NB4 (cell line): ENCODE measurements around the gene SLC51A.
A peak's percentile ranks its signal among the peaks of the same experiment; 100 is the strongest.

Experiments used
- DNase-seq: peaks from one replicate; pipeline ENCODE4 v3.0.0; 2010; ENCODE audit warnings: low read depth
- H3K4me3 ChIP-seq: one replicate; pipeline ENCODE4 v1.5.1; 2011; ENCODE audit warnings: mild to moderate bottlenecking, low read depth, low read length, moderate library complexity
- MYC ChIP-seq: IDR thresholded peaks from 2 replicates; pipeline ENCODE4 v1.6.1; 2011; ENCODE audit warnings: low read depth, low read length
- POLR2A ChIP-seq: IDR thresholded peaks from 2 replicates; pipeline ENCODE4 v1.6.1; 2011; ENCODE audit warnings: mild to moderate bottlenecking; ENCODE audit not compliant: insufficient read length; ENCODE audit errors: extremely low read depth
- TF ChIP-seq, protein P1 (sequence below): IDR thresholded peaks from one replicate; pipeline ENCODE4 v1.5.1; 2012; ENCODE audit warnings: low read depth, low read length
- TF ChIP-seq, protein P2 (sequence below): IDR thresholded peaks from 2 replicates; pipeline ENCODE4 v1.6.1; 2011; ENCODE audit warnings: low read depth, low read length

The SLC51A gene

DNA sequence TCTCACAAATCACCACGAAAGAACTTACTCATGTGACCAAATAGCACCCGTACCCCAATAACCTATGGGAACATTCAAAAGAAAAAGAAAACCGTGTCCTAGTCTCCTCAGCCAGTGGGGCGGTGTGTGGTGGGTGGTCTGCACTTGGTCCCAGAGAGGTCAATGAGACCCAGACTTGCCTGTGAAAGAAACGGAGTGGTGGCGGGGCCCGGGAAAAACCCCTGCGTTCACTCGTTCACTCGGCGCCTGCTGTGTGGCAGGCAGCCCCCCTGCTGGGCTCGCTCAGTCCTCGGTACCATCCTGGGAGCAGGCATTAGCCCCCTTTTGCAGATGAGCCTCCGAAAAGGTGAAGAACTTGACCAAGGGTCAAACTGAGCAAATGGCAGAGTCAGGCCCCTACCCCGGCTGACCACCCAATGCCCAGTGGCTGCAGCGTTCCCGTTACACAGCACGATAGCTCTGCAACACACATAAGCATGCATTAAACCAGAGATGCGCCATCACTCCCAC lies 41.2 kb upstream of the SLC51A start:
- TF ChIP-seq POLR2A: no peak
- TF ChIP-seq MYC: no peak
- TF ChIP-seq, protein P1, sequence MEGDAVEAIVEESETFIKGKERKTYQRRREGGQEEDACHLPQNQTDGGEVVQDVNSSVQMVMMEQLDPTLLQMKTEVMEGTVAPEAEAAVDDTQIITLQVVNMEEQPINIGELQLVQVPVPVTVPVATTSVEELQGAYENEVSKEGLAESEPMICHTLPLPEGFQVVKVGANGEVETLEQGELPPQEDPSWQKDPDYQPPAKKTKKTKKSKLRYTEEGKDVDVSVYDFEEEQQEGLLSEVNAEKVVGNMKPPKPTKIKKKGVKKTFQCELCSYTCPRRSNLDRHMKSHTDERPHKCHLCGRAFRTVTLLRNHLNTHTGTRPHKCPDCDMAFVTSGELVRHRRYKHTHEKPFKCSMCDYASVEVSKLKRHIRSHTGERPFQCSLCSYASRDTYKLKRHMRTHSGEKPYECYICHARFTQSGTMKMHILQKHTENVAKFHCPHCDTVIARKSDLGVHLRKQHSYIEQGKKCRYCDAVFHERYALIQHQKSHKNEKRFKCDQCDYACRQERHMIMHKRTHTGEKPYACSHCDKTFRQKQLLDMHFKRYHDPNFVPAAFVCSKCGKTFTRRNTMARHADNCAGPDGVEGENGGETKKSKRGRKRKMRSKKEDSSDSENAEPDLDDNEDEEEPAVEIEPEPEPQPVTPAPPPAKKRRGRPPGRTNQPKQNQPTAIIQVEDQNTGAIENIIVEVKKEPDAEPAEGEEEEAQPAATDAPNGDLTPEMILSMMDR: no peak
- TF ChIP-seq, protein P2, sequence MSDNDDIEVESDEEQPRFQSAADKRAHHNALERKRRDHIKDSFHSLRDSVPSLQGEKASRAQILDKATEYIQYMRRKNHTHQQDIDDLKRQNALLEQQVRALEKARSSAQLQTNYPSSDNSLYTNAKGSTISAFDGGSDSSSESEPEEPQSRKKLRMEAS: no peak
- DNase-seq: no peak
- no peak overlapping the region for H3K4me3 ChIP-seq

DNA sequence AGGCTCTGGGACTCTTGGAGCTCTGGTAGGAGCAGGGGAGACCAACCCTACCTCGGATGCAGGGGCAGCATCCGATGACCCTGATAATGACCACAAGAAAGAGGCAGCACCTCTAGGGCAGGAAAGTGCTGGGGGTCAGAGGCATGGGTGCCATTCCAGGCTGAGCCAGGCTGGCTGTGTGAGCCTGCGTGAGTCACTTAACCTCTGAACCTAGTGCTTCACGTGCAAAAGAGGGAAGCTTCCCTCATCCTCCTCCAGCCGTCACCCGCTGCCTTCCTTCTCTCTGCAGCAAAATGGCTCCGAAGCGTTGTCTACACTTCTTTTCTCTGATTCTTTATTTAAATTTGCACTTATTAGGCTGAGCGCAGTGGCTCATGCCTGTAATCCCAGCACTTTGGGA lies 40.6 kb upstream of the SLC51A start:
- no peak overlapping the region for H3K4me3 ChIP-seq
- TF ChIP-seq, protein P1: no peak
- TF ChIP-seq, protein P2: no peak
- TF ChIP-seq MYC (no peak), POLR2A (no peak)
- peak; percentile 72 for DNase-seq

DNA sequence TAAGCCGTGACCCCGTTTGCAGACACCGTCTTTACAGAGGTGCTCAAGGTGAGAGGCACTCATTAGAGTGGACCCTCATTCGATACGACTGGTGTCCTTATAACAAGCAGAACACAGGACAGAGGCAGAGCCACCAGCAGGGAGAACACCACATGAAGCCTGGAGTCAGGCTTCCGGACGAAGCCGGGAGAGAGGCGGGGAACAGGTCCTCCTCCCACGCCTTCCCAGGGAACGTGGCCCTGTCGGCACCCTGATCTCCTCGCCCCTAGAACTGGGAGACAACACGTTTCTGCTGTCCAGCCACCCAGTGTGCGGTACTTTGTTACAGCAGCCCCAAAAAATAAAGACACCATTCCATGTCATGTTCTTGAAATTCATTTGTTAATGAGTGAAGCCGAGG lies 38.8 kb upstream of the SLC51A start:
- no peak overlapping the region for H3K4me3 ChIP-seq
- no peak for DNase-seq
- TF ChIP-seq MYC (no peak), POLR2A (no peak)
- TF ChIP-seq, protein P2: no peak
- TF ChIP-seq, protein P1: no peak

DNA sequence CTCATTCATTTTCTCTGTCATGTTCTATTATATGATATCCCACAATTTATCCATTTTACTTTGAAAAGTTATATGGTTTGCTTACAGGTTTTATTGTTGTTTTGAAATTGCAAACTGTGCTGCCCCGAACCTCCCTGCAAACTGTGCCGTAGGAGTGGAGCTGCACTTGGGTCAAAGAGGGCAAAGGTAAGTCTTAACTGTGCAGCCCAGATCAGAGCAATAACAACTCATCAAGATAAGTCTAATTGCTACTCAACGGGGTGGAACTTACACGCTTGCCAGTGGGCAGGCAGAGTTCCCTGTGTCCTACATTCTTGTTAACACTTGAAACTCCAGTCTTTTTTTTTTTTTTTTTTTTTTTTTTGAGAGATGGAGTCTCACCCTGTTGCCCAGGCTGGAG lies 38.4 kb upstream of the SLC51A start:
- DNase-seq: no peak

DNA sequence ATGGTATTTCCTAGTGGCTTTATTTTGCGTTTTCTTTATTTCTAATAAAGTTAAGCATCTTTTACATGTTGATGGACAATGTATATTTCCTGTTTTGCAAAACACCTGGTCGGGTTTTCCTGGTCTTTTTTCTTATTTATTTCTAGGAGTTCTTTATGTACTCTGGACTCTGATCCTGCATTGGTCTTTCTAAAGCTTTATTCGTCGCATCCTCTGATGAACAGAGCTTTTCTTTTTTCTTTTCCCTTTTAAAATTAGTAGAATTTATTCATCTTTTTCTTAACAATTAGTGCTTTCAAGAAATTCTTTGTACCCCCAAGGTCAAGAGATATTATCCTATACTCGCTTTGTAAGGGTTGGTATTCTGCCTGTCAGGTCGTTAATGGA lies 37.3 kb upstream of the SLC51A start:
- no peak for DNase-seq
- TF ChIP-seq MYC (no peak), POLR2A (no peak)
- TF ChIP-seq, protein P1: no peak
- TF ChIP-seq, protein P2: no peak
- peak overlapping the region; percentile 14 for H3K4me3 ChIP-seq

More for the DNA sequence above, 38.4 kb upstream of the SLC51A start:
- H3K4me3 ChIP-seq: no peak overlapping the region
- TF ChIP-seq, protein P2: no peak
- TF ChIP-seq, protein P1: no peak
- TF ChIP-seq MYC: no peak
- TF ChIP-seq POLR2A: no peak
